Neural cell (in vitro differentiated cells): ENCODE results near the gene CSAD. TPM values are rescaled to one million over a fixed set of nuclear protein-coding genes. Genes with fewer than 3 reads are reported as not detected.

Experiments
- H2AFZ ChIP-seq: fragments of 200-600, 300-800 bp; sonication (generic), shearing (Covaris generic); 2 replicates; pipeline ENCODE4 v1.6.0; 2014; ENCODE audit warnings: low read depth, mild to moderate bottlenecking, antibody characterized with exemption, low read length, moderate library complexity
- H3F3A ChIP-seq: fragments of 200-600 bp; shearing (Covaris generic); 2 replicates; pipeline ENCODE4 v1.6.1; 2016; ENCODE audit warnings: mild to moderate bottlenecking, moderate library complexity, mixed read lengths, antibody characterized with exemption, low read length; ENCODE audit not compliant: insufficient read depth, poor library complexity, severe bottlenecking
- H3K27ac ChIP-seq: fragments of 200-600, 300-800 bp; sonication (generic), shearing (Covaris generic); 2 replicates; pipeline ENCODE4 v1.5.1; 2014; ENCODE audit warnings: mild to moderate bottlenecking, low read length, moderate library complexity
- H3K27me3 ChIP-seq: fragments of 300-800, 200-600 bp; sonication (generic), shearing (Covaris generic); 2 replicates; pipeline ENCODE4 v1.6.0; 2014; ENCODE audit warnings: mild to moderate bottlenecking, low read depth, low read length, moderate library complexity; ENCODE audit not compliant: insufficient read depth
- H3K36me3 ChIP-seq: fragments of 300-800, 200-600 bp; sonication (generic), shearing (Covaris generic); 2 replicates; pipeline ENCODE4 v1.5.1; 2014; ENCODE audit warnings: mild to moderate bottlenecking, antibody characterized with exemption, low read length, moderate library complexity; ENCODE audit not compliant: insufficient read depth
- H3K4me2 ChIP-seq: fragments of 300-800, 200-600 bp; sonication (generic), shearing (Covaris generic); 2 replicates; pipeline ENCODE4 v1.6.0; 2014; ENCODE audit warnings: mild to moderate bottlenecking, low read length
- H3K4me3 ChIP-seq: fragments of 300-800, 200-600 bp; sonication (generic), shearing (Covaris generic); 2 replicates; pipeline ENCODE4 v1.5.1; 2014; ENCODE audit warnings: mild to moderate bottlenecking, low read length, moderate library complexity
- H3K79me2 ChIP-seq: fragments of 200-600 bp; shearing (Covaris generic); replicated peaks from 2 replicates; pipeline ENCODE4 v1.6.0; 2014; ENCODE audit warnings: mild to moderate bottlenecking, low read length, moderate library complexity; ENCODE audit not compliant: insufficient read depth
- H3K9ac ChIP-seq: fragments of 300-800, 200-600 bp; sonication (generic), shearing (Covaris generic); 2 replicates; pipeline ENCODE4 v1.6.1; 2016; ENCODE audit warnings: mild to moderate bottlenecking, low read length, mixed read lengths
- H3K9me2 ChIP-seq: fragments of 200-600 bp; shearing (Covaris generic); 2 replicates; pipeline ENCODE4 v1.6.1; 2016; ENCODE audit warnings: mild to moderate bottlenecking, low read length, mixed read lengths; ENCODE audit not compliant: insufficient read depth
- H3K9me3 ChIP-seq: fragments of 200-600, 300-800 bp; sonication (generic), shearing (Covaris generic); 2 replicates; pipeline ENCODE4 v1.6.1; 2016; ENCODE audit warnings: mild to moderate bottlenecking, mixed run types, low read length, moderate library complexity, mixed read lengths
- H4K20me1 ChIP-seq: fragments of 200-600 bp; shearing (Covaris generic); 2 replicates; pipeline ENCODE4 v1.6.1; 2016; ENCODE audit warnings: mild to moderate bottlenecking, mixed run types; ENCODE audit not compliant: insufficient read depth
- EP300 ChIP-seq: fragments of 450-650 bp; conservative IDR thresholded peaks from 2 replicates; pipeline ENCODE4 v1.6.1; 2014; ENCODE audit warnings: antibody characterized with exemption, mild to moderate bottlenecking, moderate library complexity; ENCODE audit not compliant: poor library complexity, severe bottlenecking
- EZH2 ChIP-seq: fragments of 200-600, 300-800 bp; shearing (Covaris generic), sonication (generic); IDR thresholded peaks from 2 replicates; pipeline ENCODE4 v1.6.1; 2014; ENCODE audit warnings: antibody characterized with exemption, low read length, borderline replicate concordance, mild to moderate bottlenecking; ENCODE audit not compliant: insufficient read depth, poor library complexity, severe bottlenecking
- MXI1 ChIP-seq: fragments of 450-650 bp; conservative IDR thresholded peaks from 2 replicates; pipeline ENCODE4 v1.6.1; 2014; ENCODE audit warnings: antibody characterized with exemption, mild to moderate bottlenecking; ENCODE audit not compliant: poor library complexity, severe bottlenecking
- POLR2AphosphoS5 ChIP-seq: IDR thresholded peaks from 2 replicates; pipeline ENCODE4 v1.6.1; 2012
- RAD21 ChIP-seq: fragments of 450-650 bp; conservative IDR thresholded peaks from 2 replicates; pipeline ENCODE4 v1.6.1; 2014; ENCODE audit warnings: antibody characterized with exemption, mild to moderate bottlenecking, moderate library complexity
- SMC3 ChIP-seq: fragments of 450-650 bp; conservative IDR thresholded peaks from 2 replicates; pipeline ENCODE4 v1.6.1; 2014; ENCODE audit warnings: antibody characterized with exemption, mild to moderate bottlenecking, moderate library complexity; ENCODE audit not compliant: poor library complexity
- TAF1 ChIP-seq: IDR thresholded peaks from 2 replicates; pipeline ENCODE4 v1.6.1; 2012; ENCODE audit warnings: low read depth
- polyA plus RNA-seq: library from polyadenylated mRNA; depleted of rRNA; stranded (reverse); fragments of >200 nt; gene quantifications from 2 replicates; pipeline ENCODE4 v1.2.3, GENCODE V29; 2014
- TF ChIP-seq, protein P1 (sequence below): fragments of 450-650 bp; IDR thresholded peaks from 2 replicates; pipeline ENCODE4 v1.5.1; 2014; ENCODE audit warnings: antibody characterized with exemption, mild to moderate bottlenecking, moderate library complexity; ENCODE audit not compliant: poor library complexity, severe bottlenecking
- TF ChIP-seq, protein P2 (sequence below): IDR thresholded peaks from 2 replicates; pipeline ENCODE4 v1.6.1; 2012; ENCODE audit warnings: borderline replicate concordance

The CSAD gene
- polyA plus RNA-seq, 1 donor from 2014 or later, result 41.9 TPM

- Histone ChIP-seq H3K4me3 (no peak overlapping the region), H3K27me3 (peaks cover 8% of the 10 kb centered on the region), H3K9me3 (no peaks in the 10 kb centered on the region), H3K27ac (no peak overlapping the region), H3K36me3 (no peaks in the 10 kb centered on the region), H3K9me2 (no peaks in the 10 kb centered on the region), H3K9ac (no peak overlapping the region), H3F3A (no peaks in the 10 kb centered on the region), H4K20me1 (no peaks in the 10 kb centered on the region), H3K79me2 (no peaks in the 10 kb centered on the region), H2AFZ (no peak overlapping the region), H3K4me2 (no peak overlapping the region)
- no peak for TF ChIP-seq MXI1
- no peak for TF ChIP-seq TAF1
- no peak for TF ChIP-seq EZH2
These were observed 46.1 kb upstream of the CSAD start for GRCh38 chr12:53226815-53227214.

DNA sequence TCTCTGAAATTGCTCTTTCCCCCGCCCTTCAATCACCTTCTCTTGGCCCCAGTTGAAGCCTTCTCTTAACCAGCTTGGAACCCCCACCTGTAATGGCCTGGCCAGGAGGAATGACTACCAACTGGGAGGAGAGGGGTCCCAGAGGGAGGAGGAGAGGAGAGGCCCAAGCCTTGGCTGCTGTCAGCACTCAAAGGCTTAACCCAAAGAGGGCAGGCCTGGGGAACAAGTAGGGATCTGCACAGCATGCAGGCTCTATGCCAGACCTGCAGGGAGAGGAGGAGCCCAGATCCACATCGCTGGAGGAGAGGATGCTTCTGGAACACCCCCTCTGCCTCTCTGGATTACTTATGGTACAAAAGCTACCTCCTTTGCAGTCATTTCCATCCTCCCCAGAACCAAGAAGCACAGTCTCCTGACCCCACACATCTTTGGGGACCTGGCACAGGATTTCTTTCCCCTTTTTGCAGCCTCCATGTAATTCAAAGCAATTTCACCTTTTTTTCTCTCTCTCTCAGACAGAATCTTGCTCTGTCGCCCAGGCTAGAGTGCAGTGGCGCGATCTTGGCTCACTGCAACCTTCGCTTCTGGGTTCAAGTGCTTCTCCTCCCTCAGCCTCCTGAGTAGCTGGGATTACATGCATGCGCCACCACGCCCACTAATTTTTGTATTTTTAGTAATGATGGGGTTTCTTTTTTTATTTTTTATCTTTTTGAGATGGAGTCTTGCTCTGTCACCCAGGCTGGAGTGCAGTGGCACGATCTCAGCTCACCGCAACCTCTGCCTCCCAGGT, 45.1 kb upstream of the CSAD start:
- Histone ChIP-seq H3K9me2 (no peaks in the 10 kb centered on the region), H3K27ac (no peak overlapping the region), H3F3A (no peaks in the 10 kb centered on the region), H3K36me3 (no peaks in the 10 kb centered on the region), H3K4me3 (no peak overlapping the region), H3K27me3 (peaks cover 7% of the 10 kb centered on the region), H3K4me2 (no peak overlapping the region), H3K79me2 (no peaks in the 10 kb centered on the region), H2AFZ (no peak overlapping the region), H3K9me3 (no peaks in the 10 kb centered on the region), H4K20me1 (no peaks in the 10 kb centered on the region), H3K9ac (no peak overlapping the region)
- no peak for TF ChIP-seq RAD21

- Histone ChIP-seq H3F3A (no peaks in the 10 kb centered on the region), H2AFZ (no peak overlapping the region), H3K27me3 (peaks cover 13% of the 10 kb centered on the region), H3K9me3 (no peaks in the 10 kb centered on the region), H3K27ac (no peak overlapping the region), H3K4me2 (no peak overlapping the region), H4K20me1 (no peaks in the 10 kb centered on the region), H3K4me3 (no peak overlapping the region), H3K9me2 (no peaks in the 10 kb centered on the region), H3K36me3 (no peaks in the 10 kb centered on the region), H3K79me2 (no peaks in the 10 kb centered on the region), H3K9ac (no peak overlapping the region)
- TF ChIP-seq MXI1 (no peak), TAF1 (no peak), SMC3 (no peak), EP300 (no peak), EZH2 (no peak), RAD21 (no peak), POLR2AphosphoS5 (no peak)
- TF ChIP-seq, protein P1, sequence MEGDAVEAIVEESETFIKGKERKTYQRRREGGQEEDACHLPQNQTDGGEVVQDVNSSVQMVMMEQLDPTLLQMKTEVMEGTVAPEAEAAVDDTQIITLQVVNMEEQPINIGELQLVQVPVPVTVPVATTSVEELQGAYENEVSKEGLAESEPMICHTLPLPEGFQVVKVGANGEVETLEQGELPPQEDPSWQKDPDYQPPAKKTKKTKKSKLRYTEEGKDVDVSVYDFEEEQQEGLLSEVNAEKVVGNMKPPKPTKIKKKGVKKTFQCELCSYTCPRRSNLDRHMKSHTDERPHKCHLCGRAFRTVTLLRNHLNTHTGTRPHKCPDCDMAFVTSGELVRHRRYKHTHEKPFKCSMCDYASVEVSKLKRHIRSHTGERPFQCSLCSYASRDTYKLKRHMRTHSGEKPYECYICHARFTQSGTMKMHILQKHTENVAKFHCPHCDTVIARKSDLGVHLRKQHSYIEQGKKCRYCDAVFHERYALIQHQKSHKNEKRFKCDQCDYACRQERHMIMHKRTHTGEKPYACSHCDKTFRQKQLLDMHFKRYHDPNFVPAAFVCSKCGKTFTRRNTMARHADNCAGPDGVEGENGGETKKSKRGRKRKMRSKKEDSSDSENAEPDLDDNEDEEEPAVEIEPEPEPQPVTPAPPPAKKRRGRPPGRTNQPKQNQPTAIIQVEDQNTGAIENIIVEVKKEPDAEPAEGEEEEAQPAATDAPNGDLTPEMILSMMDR, result no peak
- TF ChIP-seq, protein P2, sequence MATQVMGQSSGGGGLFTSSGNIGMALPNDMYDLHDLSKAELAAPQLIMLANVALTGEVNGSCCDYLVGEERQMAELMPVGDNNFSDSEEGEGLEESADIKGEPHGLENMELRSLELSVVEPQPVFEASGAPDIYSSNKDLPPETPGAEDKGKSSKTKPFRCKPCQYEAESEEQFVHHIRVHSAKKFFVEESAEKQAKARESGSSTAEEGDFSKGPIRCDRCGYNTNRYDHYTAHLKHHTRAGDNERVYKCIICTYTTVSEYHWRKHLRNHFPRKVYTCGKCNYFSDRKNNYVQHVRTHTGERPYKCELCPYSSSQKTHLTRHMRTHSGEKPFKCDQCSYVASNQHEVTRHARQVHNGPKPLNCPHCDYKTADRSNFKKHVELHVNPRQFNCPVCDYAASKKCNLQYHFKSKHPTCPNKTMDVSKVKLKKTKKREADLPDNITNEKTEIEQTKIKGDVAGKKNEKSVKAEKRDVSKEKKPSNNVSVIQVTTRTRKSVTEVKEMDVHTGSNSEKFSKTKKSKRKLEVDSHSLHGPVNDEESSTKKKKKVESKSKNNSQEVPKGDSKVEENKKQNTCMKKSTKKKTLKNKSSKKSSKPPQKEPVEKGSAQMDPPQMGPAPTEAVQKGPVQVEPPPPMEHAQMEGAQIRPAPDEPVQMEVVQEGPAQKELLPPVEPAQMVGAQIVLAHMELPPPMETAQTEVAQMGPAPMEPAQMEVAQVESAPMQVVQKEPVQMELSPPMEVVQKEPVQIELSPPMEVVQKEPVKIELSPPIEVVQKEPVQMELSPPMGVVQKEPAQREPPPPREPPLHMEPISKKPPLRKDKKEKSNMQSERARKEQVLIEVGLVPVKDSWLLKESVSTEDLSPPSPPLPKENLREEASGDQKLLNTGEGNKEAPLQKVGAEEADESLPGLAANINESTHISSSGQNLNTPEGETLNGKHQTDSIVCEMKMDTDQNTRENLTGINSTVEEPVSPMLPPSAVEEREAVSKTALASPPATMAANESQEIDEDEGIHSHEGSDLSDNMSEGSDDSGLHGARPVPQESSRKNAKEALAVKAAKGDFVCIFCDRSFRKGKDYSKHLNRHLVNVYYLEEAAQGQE, result no peak
These were observed 44.3 kb upstream of the CSAD start for GRCh38 chr12:53224897-53225634.
